ENCODE data around the gene CYP2W1. TPM values are rescaled to one million over a fixed set of nuclear protein-coding genes. Genes with fewer than 3 reads are reported as not detected.

The CYP2W1 gene
- total RNA-seq, 1 experiment from 2014 or later = not detected

- Histone ChIP-seq H3K27me3 (ENCODE audit: insufficient read depth, low read depth) (no peaks in the 10 kb centered on the region), H3K4me1 (replicated peaks; ENCODE audit: insufficient read depth) (peaks cover 18% of the 10 kb centered on the region; the same call in 1 of the 2 replicates), H4K20me1 (ENCODE audit: insufficient read depth) (peaks cover 24% of the 10 kb centered on the region), H3K27ac (no peak overlapping the region), H2AFZ (no peak overlapping the region), H3K4me3 (no peak overlapping the region), H3K4me2 (no peak overlapping the region), H3K36me3 (ENCODE audit: low read depth) (peaks cover 6% of the 10 kb centered on the region), H3F3A (ENCODE audit: insufficient read depth, low read depth) (peaks cover 11% of the 10 kb centered on the region; the same call in 1 of the 2 replicates), H3K9me2 (ENCODE audit: insufficient read depth) (no peaks in the 10 kb centered on the region), H3K79me2 (ENCODE audit: low read depth) (peaks cover 28% of the 10 kb centered on the region), H3K9me3 (ENCODE audit: insufficient read depth, low read depth) (no peaks in the 10 kb centered on the region)
- ChIA-PET CTCF (interaction anchor here (1.5 kb wide), 1 partner anchor 15 kb away, joined by 3 read pairs; no protein-coding TSS in a partner anchor), POLR2A (ENCODE audit: unreplicated experiment) (interaction anchor here (0.5 kb wide), 1 partner anchor 17 kb away, joined by 11 read pairs; no protein-coding TSS in a partner anchor)
- TF ChIP-seq, protein P1, sequence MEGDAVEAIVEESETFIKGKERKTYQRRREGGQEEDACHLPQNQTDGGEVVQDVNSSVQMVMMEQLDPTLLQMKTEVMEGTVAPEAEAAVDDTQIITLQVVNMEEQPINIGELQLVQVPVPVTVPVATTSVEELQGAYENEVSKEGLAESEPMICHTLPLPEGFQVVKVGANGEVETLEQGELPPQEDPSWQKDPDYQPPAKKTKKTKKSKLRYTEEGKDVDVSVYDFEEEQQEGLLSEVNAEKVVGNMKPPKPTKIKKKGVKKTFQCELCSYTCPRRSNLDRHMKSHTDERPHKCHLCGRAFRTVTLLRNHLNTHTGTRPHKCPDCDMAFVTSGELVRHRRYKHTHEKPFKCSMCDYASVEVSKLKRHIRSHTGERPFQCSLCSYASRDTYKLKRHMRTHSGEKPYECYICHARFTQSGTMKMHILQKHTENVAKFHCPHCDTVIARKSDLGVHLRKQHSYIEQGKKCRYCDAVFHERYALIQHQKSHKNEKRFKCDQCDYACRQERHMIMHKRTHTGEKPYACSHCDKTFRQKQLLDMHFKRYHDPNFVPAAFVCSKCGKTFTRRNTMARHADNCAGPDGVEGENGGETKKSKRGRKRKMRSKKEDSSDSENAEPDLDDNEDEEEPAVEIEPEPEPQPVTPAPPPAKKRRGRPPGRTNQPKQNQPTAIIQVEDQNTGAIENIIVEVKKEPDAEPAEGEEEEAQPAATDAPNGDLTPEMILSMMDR (conservative IDR thresholded peaks at IDR 0.05) = no peak
- TF ChIP-seq EZH2 (IDR thresholded peaks at IDR 0.05; ENCODE audit: low read depth) = no peak
- no TSS peak for BruUV-seq (replicated peaks)
- DNase-seq = no peak
- intact Hi-C loops (cut with micrococcal nuclease; ENCODE audit: unreplicated experiment) = no loop called here
Measured at GRCh38 chr7:977326-978048, 5.5 kb upstream of the CYP2W1 start.

- H3K4me2 ChIP-seq = no peak overlapping the region
- BruUV-seq (replicated peaks) = no TSS peak
Measured at GRCh38 chr7:978049-978346, 5.0 kb upstream of the CYP2W1 start.

DNA sequence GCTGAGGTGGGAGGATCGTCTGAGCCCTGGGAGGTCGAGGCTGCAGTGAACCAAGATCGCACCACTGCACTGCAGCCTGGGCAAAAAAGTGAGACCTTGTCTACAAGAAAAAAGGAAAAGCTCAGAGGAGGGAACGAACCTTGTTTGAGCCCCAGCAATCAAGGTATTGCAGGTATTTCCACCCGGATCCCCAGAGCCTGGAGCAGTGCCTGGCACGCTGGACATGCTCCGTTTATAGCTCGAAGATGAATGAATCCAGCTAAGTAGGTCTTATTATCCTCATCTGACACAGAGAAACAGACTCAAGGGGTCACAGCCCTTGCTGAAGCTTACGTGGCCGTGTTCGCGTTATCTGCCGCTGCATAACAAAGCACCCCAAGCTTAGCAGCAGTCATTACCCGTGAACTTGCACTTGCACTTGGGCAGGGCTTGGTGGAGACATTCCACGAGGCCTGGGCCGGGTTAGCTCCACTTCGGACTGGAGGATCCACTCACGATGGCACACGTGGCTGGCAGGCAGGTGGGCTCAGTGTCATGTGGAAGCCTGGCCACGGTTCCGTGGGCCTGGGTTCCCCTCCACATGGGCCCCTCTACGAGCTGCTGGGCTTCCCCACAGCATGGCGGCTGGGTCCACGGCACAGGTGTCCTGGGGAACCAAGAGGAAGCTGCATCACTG lies 4.4 kb upstream of the CYP2W1 start:
- Histone ChIP-seq H3K79me2 (ENCODE audit: low read depth) (peaks cover 17% of the 10 kb centered on the region), H3K27ac (no peak overlapping the region), H3K4me2 (no peak overlapping the region), H3K4me1 (replicated peaks; ENCODE audit: insufficient read depth) (peaks cover 11% of the 10 kb centered on the region; the same call in 1 of the 2 replicates), H3K36me3 (ENCODE audit: low read depth) (no peaks in the 10 kb centered on the region), H3K9me3 (ENCODE audit: insufficient read depth, low read depth) (no peaks in the 10 kb centered on the region), H2AFZ (no peak overlapping the region), H3K4me3 (no peak overlapping the region), H4K20me1 (ENCODE audit: insufficient read depth) (peaks cover 13% of the 10 kb centered on the region), H3K9me2 (ENCODE audit: insufficient read depth) (no peaks in the 10 kb centered on the region), H3F3A (ENCODE audit: insufficient read depth, low read depth) (peaks cover 3% of the 10 kb centered on the region; the same call in 1 of the 2 replicates), H3K27me3 (ENCODE audit: insufficient read depth, low read depth) (no peaks in the 10 kb centered on the region)
- DNase-seq = no peak
- intact Hi-C loops (cut with micrococcal nuclease; ENCODE audit: unreplicated experiment) = no loop called here
- POLR2A ChIA-PET (ENCODE audit: unreplicated experiment) = interaction anchor here (0.5 kb wide), 1 partner anchor 15 kb away, joined by 3 read pairs; no protein-coding TSS in a partner anchor
- TF ChIP-seq EZH2 (IDR thresholded peaks at IDR 0.05; ENCODE audit: low read depth) = no peak
- TF ChIP-seq, protein P1 (conservative IDR thresholded peaks at IDR 0.05) = no peak
- BruUV-seq (replicated peaks) = no TSS peak
- CTCF ChIA-PET = interaction anchor here (0.5 to 1.5 kb wide), 2 partner anchors 14 to 170 kb away, joined by 3 read pairs; no protein-coding TSS in a partner anchor

More at GRCh38 chr7:978049-978346, 5.0 kb upstream of the CYP2W1 start:
- POLR2A ChIA-PET (ENCODE audit: unreplicated experiment) = interaction anchor here (0.5 kb wide), 1 partner anchor 15 kb away, joined by 3 read pairs; no protein-coding TSS in a partner anchor
- Histone ChIP-seq H3K4me1 (replicated peaks; ENCODE audit: insufficient read depth) (peaks cover 17% of the 10 kb centered on the region; the same call in 1 of the 2 replicates), H3K27ac (no peak overlapping the region), H3K27me3 (ENCODE audit: insufficient read depth, low read depth) (no peaks in the 10 kb centered on the region), H3K36me3 (ENCODE audit: low read depth) (peaks cover under 1% of the 10 kb centered on the region), H3K4me3 (no peak overlapping the region), H3K9me3 (ENCODE audit: insufficient read depth, low read depth) (no peaks in the 10 kb centered on the region), H4K20me1 (ENCODE audit: insufficient read depth) (peaks cover 19% of the 10 kb centered on the region), H3F3A (ENCODE audit: insufficient read depth, low read depth) (peaks cover 8% of the 10 kb centered on the region; the same call in 1 of the 2 replicates), H3K79me2 (ENCODE audit: low read depth) (peaks cover 23% of the 10 kb centered on the region), H2AFZ (no peak overlapping the region), H3K9me2 (ENCODE audit: insufficient read depth) (no peaks in the 10 kb centered on the region)
- TF ChIP-seq, protein P1 (conservative IDR thresholded peaks at IDR 0.05) = no peak
- no peak for TF ChIP-seq EZH2 (IDR thresholded peaks at IDR 0.05; ENCODE audit: low read depth)
- intact Hi-C loops (cut with micrococcal nuclease; ENCODE audit: unreplicated experiment) = no loop called here
- no peak for DNase-seq
- CTCF ChIA-PET = interaction anchor here (1.5 kb wide), 1 partner anchor 14 kb away, joined by 3 read pairs; no protein-coding TSS in a partner anchor

All from PC-9 (cell line).